SU-DHL-6 (cell line): ENCODE data around the gene CYP2A13.
"Not testable (repeated sequence)": the region's sequence is repeated elsewhere in the genome, so short reads cannot be mapped to it uniquely, and the experiment has no call there.

Experiments
- CTCF ChIP-seq: fragments of 200-600 bp; sonication (generic); IDR thresholded peaks from one replicate; pipeline ENCODE4 v1.5.1; 2017; ENCODE audit warnings: antibody characterized with exemption, mild to moderate bottlenecking, low read length, moderate library complexity; ENCODE audit not compliant: insufficient read depth, poor library complexity, severe bottlenecking
- EZH2phosphoT487 ChIP-seq: fragments of 200-600 bp; sonication (generic), shearing (Covaris generic); conservative IDR thresholded peaks from 2 replicates; pipeline ENCODE4 v1.6.1; 2018; ENCODE audit warnings: mild to moderate bottlenecking, antibody characterized with exemption, low read length, moderate library complexity, mixed read lengths

GRCh38 chr19:41135390-41136384, 47.4 kb downstream of the CYP2A13 start:
- not testable (repeated sequence) for TF ChIP-seq CTCF, EZH2phosphoT487
